Stimulated activated CD4-positive, alpha-beta T cell treated with anti-CD3 and anti-CD28 coated beads, Interleukin-12 subunit alpha, Interleukin-12 subunit beta, amount 100 ng/mL, for 24 hours (primary cell): ENCODE measurements around the gene COL4A1.

Experiments used
- DNase-seq, 2 experiments: peaks; one replicate each; pipeline ENCODE4 v3.0.0-alpha.2; 2020; ENCODE audit warnings: low read depth in 2 of 2

Gene COL4A1

GRCh38 chr13:110221406-110222117 is 85.4 kb downstream of the COL4A1 start:
- DNase-seq: no peak

GRCh38 chr13:110220471-110220870 is 86.5 kb downstream of the COL4A1 start:
- DNase-seq: no peak

- no peak for DNase-seq
Observed at GRCh38 chr13:110218581-110219201, 88.3 kb downstream of the COL4A1 start.

GRCh38 chr13:110217811-110218210 is 89.1 kb downstream of the COL4A1 start:
- DNase-seq: no peak

- DNase-seq: no peak
Observed at GRCh38 chr13:110217085-110217484, 89.9 kb downstream of the COL4A1 start.

GRCh38 chr13:110216398-110217041 is 90.4 kb downstream of the COL4A1 start:
- DNase-seq: no peak

GRCh38 chr13:110216006-110216397 is 91.0 kb downstream of the COL4A1 start:
- DNase-seq: no peak

GRCh38 chr13:110215606-110216005 is 91.4 kb downstream of the COL4A1 start:
- no peak for DNase-seq

GRCh38 chr13:110214637-110215036 is 92.3 kb downstream of the COL4A1 start:
- no peak for DNase-seq

- no peak for DNase-seq
Observed at GRCh38 chr13:110213461-110214074, 93.4 kb downstream of the COL4A1 start.

- DNase-seq: no peak
Observed at GRCh38 chr13:110212529-110212928, 94.4 kb downstream of the COL4A1 start.

- DNase-seq: no peak
Observed at GRCh38 chr13:110211735-110212134, 95.2 kb downstream of the COL4A1 start.

- DNase-seq: no peak
Observed at GRCh38 chr13:110211046-110211445, 95.9 kb downstream of the COL4A1 start.

- no peak for DNase-seq
Observed at GRCh38 chr13:110210604-110210985, 96.4 kb downstream of the COL4A1 start.

GRCh38 chr13:110209950-110210603 is 96.9 kb downstream of the COL4A1 start:
- no peak for DNase-seq

- no peak for DNase-seq
Observed at GRCh38 chr13:110208116-110208515, 98.8 kb downstream of the COL4A1 start.

- no peak for DNase-seq
Observed at GRCh38 chr13:110206996-110207395, 100.0 kb downstream of the COL4A1 start.

GRCh38 chr13:110206185-110206584 is 100.8 kb downstream of the COL4A1 start:
- DNase-seq: no peak

GRCh38 chr13:110201114-110201513 is 105.8 kb downstream of the COL4A1 start:
- DNase-seq: no peak

GRCh38 chr13:110200276-110200870 is 106.6 kb downstream of the COL4A1 start:
- no peak for DNase-seq

GRCh38 chr13:110199046-110199831 is 107.7 kb downstream of the COL4A1 start:
- no peak for DNase-seq
